ENCODE results near the gene PRLH. TPM values are rescaled to one million over a fixed set of nuclear protein-coding genes. Genes with fewer than 3 reads are reported as not detected.

PRLH gene
- total and polyA plus RNA-seq, 2 donors (not counting 3 experiments of a cell fraction or from before 2014, with no cell fraction given): not detected

DNA sequence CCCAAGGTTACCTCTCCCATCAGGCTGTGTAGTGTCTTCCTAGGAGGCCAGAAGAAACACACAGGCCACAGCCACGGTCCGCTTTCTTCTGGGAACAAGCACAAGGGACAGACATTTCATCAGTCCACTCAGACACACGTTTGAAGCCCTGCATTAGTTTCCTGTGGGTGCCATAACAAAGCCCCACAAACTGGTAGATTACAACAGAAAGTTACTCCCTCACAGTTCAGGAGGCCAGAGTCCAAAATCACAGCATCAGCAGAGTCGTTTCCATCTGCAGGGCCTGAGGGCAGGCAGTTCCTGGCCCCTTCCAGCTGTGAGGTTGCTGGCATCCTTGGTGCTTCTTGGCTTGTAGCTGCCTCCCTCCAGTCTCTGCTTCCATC is 8.8 kb upstream of the PRLH start:
- no peak overlapping the region for H2AFZ ChIP-seq (ENCODE audit: low read depth, low read length)
- no peaks in the 10 kb centered on the region for H3K9me3 ChIP-seq (replicated peaks; ENCODE audit: control insufficient read depth, insufficient read depth, low read length)
- no peak overlapping the region for H3K4me2 ChIP-seq (ENCODE audit: insufficient read depth, low read length)
- H3K4me1 ChIP-seq (ENCODE audit: control insufficient read depth, extremely low read depth, insufficient read depth, low read length): no peaks in the 10 kb centered on the region
- intact Hi-C loops (cut with micrococcal nuclease) (no loop called here), dilution Hi-C loops (cut with MboI; ENCODE audit: extremely low pct_ligation_motif_present, low sequenced_read_pairs) (no loop called here)
- H3K4me3 ChIP-seq (replicated peaks in 1 of 3; ENCODE audit: insufficient read depth in 1 of 3, low read depth in 1 of 3, low read length in 3 of 3): no peak overlapping the region
- H3K9me1 ChIP-seq (replicated peaks; ENCODE audit: control insufficient read depth, extremely low read depth, insufficient read depth, low read length): no peaks in the 10 kb centered on the region
- H4K20me1 ChIP-seq (replicated peaks; ENCODE audit: control insufficient read depth, extremely low read depth, insufficient read depth, low read length): no peaks in the 10 kb centered on the region
- FAIRE-seq (no peak), DNase-seq (ENCODE audit: low read depth, low spot score) (no peak)
- BruUV-seq (replicated peaks): no TSS peak
- H3K27ac ChIP-seq (ENCODE audit: insufficient read depth, low read depth, low read length): no peak overlapping the region
- H3K9ac ChIP-seq (replicated peaks; ENCODE audit: extremely low read depth, insufficient read depth, low read length): no peak overlapping the region
- TF ChIP-seq MYC (IDR thresholded peaks at IDR 0.05; ENCODE audit: low read depth, low read length) (no peak), FOS (IDR thresholded peaks at IDR 0.05; ENCODE audit: borderline replicate concordance, insufficient read depth, low read length) (no peak), POLR2AphosphoS5 (IDR thresholded peaks at IDR 0.05; ENCODE audit: insufficient read depth, low read depth, low read length) (no peak), POLR2A (IDR thresholded peaks at IDR 0.05; ENCODE audit: low read depth, low read length) (no peak), EZH2 (IDR thresholded peaks at IDR 0.05; ENCODE audit: borderline replicate concordance, low read depth, low read length, severe bottlenecking) (no peak), JUN (IDR thresholded peaks at IDR 0.05; ENCODE audit: borderline replicate concordance, insufficient read depth, insufficient read length, low read depth) (no peak), GATA2 (IDR thresholded peaks at IDR 0.05; ENCODE audit: insufficient read depth, insufficient read length, low read depth, low read length) (no peak)
- TF ChIP-seq, protein P1, sequence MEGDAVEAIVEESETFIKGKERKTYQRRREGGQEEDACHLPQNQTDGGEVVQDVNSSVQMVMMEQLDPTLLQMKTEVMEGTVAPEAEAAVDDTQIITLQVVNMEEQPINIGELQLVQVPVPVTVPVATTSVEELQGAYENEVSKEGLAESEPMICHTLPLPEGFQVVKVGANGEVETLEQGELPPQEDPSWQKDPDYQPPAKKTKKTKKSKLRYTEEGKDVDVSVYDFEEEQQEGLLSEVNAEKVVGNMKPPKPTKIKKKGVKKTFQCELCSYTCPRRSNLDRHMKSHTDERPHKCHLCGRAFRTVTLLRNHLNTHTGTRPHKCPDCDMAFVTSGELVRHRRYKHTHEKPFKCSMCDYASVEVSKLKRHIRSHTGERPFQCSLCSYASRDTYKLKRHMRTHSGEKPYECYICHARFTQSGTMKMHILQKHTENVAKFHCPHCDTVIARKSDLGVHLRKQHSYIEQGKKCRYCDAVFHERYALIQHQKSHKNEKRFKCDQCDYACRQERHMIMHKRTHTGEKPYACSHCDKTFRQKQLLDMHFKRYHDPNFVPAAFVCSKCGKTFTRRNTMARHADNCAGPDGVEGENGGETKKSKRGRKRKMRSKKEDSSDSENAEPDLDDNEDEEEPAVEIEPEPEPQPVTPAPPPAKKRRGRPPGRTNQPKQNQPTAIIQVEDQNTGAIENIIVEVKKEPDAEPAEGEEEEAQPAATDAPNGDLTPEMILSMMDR (IDR thresholded peaks at IDR 0.05; ENCODE audit: extremely low read depth in 1 of 2, insufficient read depth in 1 of 2, low read depth in 1 of 2, low read length in 2 of 2): no peak
- TF ChIP-seq, protein P2, sequence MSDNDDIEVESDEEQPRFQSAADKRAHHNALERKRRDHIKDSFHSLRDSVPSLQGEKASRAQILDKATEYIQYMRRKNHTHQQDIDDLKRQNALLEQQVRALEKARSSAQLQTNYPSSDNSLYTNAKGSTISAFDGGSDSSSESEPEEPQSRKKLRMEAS (IDR thresholded peaks at IDR 0.05; ENCODE audit: insufficient read depth, insufficient read length): no peak
- H3K79me2 ChIP-seq (ENCODE audit: control insufficient read depth, insufficient read depth, low read length): no peaks in the 10 kb centered on the region
- ChIA-PET POLR2A (no interaction called here), CTCF (interaction anchor here (0.6 to 1.8 kb wide), 3 partner anchors 14 to 56 kb away, joined by 3 to 6 read pairs (median 5); no protein-coding TSS in a partner anchor)
- H3K36me3 ChIP-seq (ENCODE audit: control insufficient read depth in 2 of 2, extremely low read depth in 1 of 2, insufficient read depth in 2 of 2, low read length in 2 of 2): no peaks in the 10 kb centered on the region
- H3K27me3 ChIP-seq (ENCODE audit: control insufficient read depth in 2 of 2, insufficient read depth in 2 of 2, low read length in 2 of 2): peaks cover 4 to 7% of the 10 kb centered on the region in 2 experiments

Measured in endothelial cell of umbilical vein (primary cell).